Fibroblast of lung (primary cell): ENCODE results near the gene CFAP90. TPM values are rescaled to one million over a fixed set of nuclear protein-coding genes. Genes with fewer than 3 reads are reported as not detected.

Source experiments
- DNase-seq, 2 donors: peaks; one replicate each; pipeline versions ENCODE4 v3.0.0 to v3.0.0-alpha.2; 2010; ENCODE audit warnings: low read depth in 2 of 2
- H2AFZ ChIP-seq: 2 replicates; pipeline ENCODE4 v1.5.1; 2012; ENCODE audit warnings: low read length, control low read depth, inconsistent platforms
- H3K27ac ChIP-seq: 2 replicates; pipeline ENCODE4 v1.5.1; 2011; ENCODE audit warnings: low read length, control low read depth; ENCODE audit not compliant: insufficient read depth
- H3K27me3 ChIP-seq: 2 replicates; pipeline ENCODE4 v1.5.1; 2011; ENCODE audit warnings: mild to moderate bottlenecking, low read length; ENCODE audit not compliant: control insufficient read depth, insufficient read depth
- H3K36me3 ChIP-seq: 2 replicates; pipeline ENCODE4 v1.5.1; 2011; ENCODE audit warnings: low read length; ENCODE audit not compliant: control insufficient read depth, insufficient read depth
- H3K4me1 ChIP-seq: 2 replicates; pipeline ENCODE4 v1.5.1; 2011; ENCODE audit warnings: low read length; ENCODE audit not compliant: control insufficient read depth, insufficient read depth; ENCODE audit errors: extremely low read depth
- H3K4me2 ChIP-seq: 2 replicates; pipeline ENCODE4 v1.5.1; 2011; ENCODE audit warnings: low read length, control low read depth; ENCODE audit not compliant: insufficient read depth; ENCODE audit errors: extremely low read depth
- H3K4me3 ChIP-seq, 4 experiments: fragments of 200-600 bp in 1 of 4; sonication (generic) in 1 of 4; replicated peaks in 1 of 4; 2 replicates each; pipeline ENCODE4 v1.5.1; 2011 to 2016; ENCODE audit warnings: low read length in 4 of 4, low read depth in 3 of 4, mild to moderate bottlenecking in 3 of 4, control low read depth in 2 of 4, inconsistent platforms in 1 of 4, mixed read lengths in 1 of 4; ENCODE audit not compliant: insufficient read depth in 1 of 4; ENCODE audit errors: control extremely low read depth in 1 of 4
- H3K79me2 ChIP-seq: 2 replicates; pipeline ENCODE4 v1.5.1; 2012; ENCODE audit warnings: mild to moderate bottlenecking, low read length, inconsistent platforms; ENCODE audit not compliant: control insufficient read depth, insufficient read depth
- H3K9ac ChIP-seq: 2 replicates; pipeline ENCODE4 v1.5.1; 2011; ENCODE audit warnings: mild to moderate bottlenecking, low read length, control low read depth; ENCODE audit not compliant: insufficient read depth
- H3K9me3 ChIP-seq: 2 replicates; pipeline ENCODE4 v1.5.1; 2012; ENCODE audit warnings: low read depth, low read length; ENCODE audit not compliant: control insufficient read depth, insufficient read depth
- H4K20me1 ChIP-seq: 2 replicates; pipeline ENCODE4 v1.5.1; 2011; ENCODE audit warnings: low read length; ENCODE audit not compliant: control insufficient read depth, insufficient read depth; ENCODE audit errors: extremely low read depth
- CTCF ChIP-seq, 2 donors: IDR thresholded peaks in 1 of 2; conservative IDR thresholded peaks in 1 of 2; 1 replicate in 1 of 2; 2 replicates in 1 of 2; pipeline ENCODE4 v1.5.1; 2011 to 2012; ENCODE audit warnings: low read length in 2 of 2, control low read depth in 1 of 2, inconsistent platforms in 1 of 2, low read depth in 1 of 2, mild to moderate bottlenecking in 1 of 2
- EZH2 ChIP-seq: IDR thresholded peaks from 2 replicates; pipeline ENCODE4 v1.5.1; 2012; ENCODE audit warnings: low read length, control low read depth, mild to moderate bottlenecking; ENCODE audit errors: missing control alignments
- polyA plus RNA-seq, 2 donors: library from polyadenylated mRNA; depleted of rRNA in 1 of 2; stranded (reverse) in 1 of 2; unstranded in 1 of 2; fragments of >200 nt; gene quantifications; 2 replicates each; pipeline ENCODE4 v1.2.1, GENCODE V29; 2011 to 2012; ENCODE audit warnings: missing spikeins in 1 of 2
- total RNA-seq: library from RNA; depleted of rRNA; stranded (reverse); fragments of >200 nt; gene quantifications from 2 replicates; pipeline ENCODE4 v1.2.1, GENCODE V29; 2014

Gene CFAP90
- total and polyA plus RNA-seq, 2 donors (not counting 1 experiment from before 2014, with no cell fraction given) = not detected

- Histone ChIP-seq H4K20me1 (no peaks in the 10 kb centered on the region), H3K9ac (no peak overlapping the region), H3K4me2 (no peak overlapping the region), H3K4me1 (no peaks in the 10 kb centered on the region), H2AFZ (no peak overlapping the region), H3K27ac (no peak overlapping the region), H3K79me2 (no peaks in the 10 kb centered on the region), H3K9me3 (no peaks in the 10 kb centered on the region), H3K36me3 (no peaks in the 10 kb centered on the region), H3K27me3 (peaks cover 25% of the 10 kb centered on the region), H3K4me3 (peak overlapping the region in 2 of 4 experiments; percentile 7 to 53)
- DNase-seq = no peak
- TF ChIP-seq CTCF (conservative IDR thresholded peaks at IDR 0.05 in 1 of 2, IDR thresholded peaks at IDR 0.05 in 1 of 2; ENCODE audit: low read depth in 1 of 2, low read length in 2 of 2) (no peak), EZH2 (peak; percentile 25)
Observed at GRCh38 chr5:7851240-7851592, 283 bp upstream of the CFAP90 start.

GRCh38 chr5:7849681-7850394 is 1.1 kb downstream of the CFAP90 start:
- H3K4me1 ChIP-seq = no peaks in the 10 kb centered on the region
- peak overlapping the region; percentile 35 for H3K4me2 ChIP-seq
- no peak overlapping the region for H2AFZ ChIP-seq
- no peaks in the 10 kb centered on the region for H3K9me3 ChIP-seq
- no peaks in the 10 kb centered on the region for H3K79me2 ChIP-seq
- no peaks in the 10 kb centered on the region for H4K20me1 ChIP-seq
- no peak overlapping the region for H3K27ac ChIP-seq
- DNase-seq = no peak
- peak overlapping the region in 2 of 4 experiments; percentile 31 to 41 for H3K4me3 ChIP-seq
- peaks cover 25% of the 10 kb centered on the region for H3K27me3 ChIP-seq
- TF ChIP-seq EZH2 (peak; percentile 91), CTCF (conservative IDR thresholded peaks at IDR 0.05 in 1 of 2, IDR thresholded peaks at IDR 0.05 in 1 of 2; ENCODE audit: low read depth in 1 of 2, low read length in 2 of 2) (peak; percentile 0 to 21)
- H3K36me3 ChIP-seq = no peaks in the 10 kb centered on the region
- H3K9ac ChIP-seq = no peak overlapping the region

GRCh38 chr5:7848296-7848695 is 2.6 kb downstream of the CFAP90 start:
- no peak overlapping the region for H3K9ac ChIP-seq
- DNase-seq = no peak
- H3K9me3 ChIP-seq = no peaks in the 10 kb centered on the region
- no peak overlapping the region for H3K4me2 ChIP-seq
- H3K27me3 ChIP-seq = peaks cover 25% of the 10 kb centered on the region
- no peaks in the 10 kb centered on the region for H3K79me2 ChIP-seq
- no peak overlapping the region for H3K4me3 ChIP-seq
- H4K20me1 ChIP-seq = no peaks in the 10 kb centered on the region
- H3K27ac ChIP-seq = no peak overlapping the region
- no peaks in the 10 kb centered on the region for H3K4me1 ChIP-seq
- H2AFZ ChIP-seq = no peak overlapping the region
- no peak for TF ChIP-seq CTCF (conservative IDR thresholded peaks at IDR 0.05 in 1 of 2, IDR thresholded peaks at IDR 0.05 in 1 of 2; ENCODE audit: low read depth in 1 of 2, low read length in 2 of 2)
- TF ChIP-seq EZH2 = peak; percentile 18
- no peaks in the 10 kb centered on the region for H3K36me3 ChIP-seq
